Panc1 (cell line): ENCODE results near the gene KIAA1755. TPM values are rescaled to one million over a fixed set of nuclear protein-coding genes. Genes with fewer than 3 reads are reported as not detected.

ENCODE experiments used
- ATAC-seq: fragments of 200-7000 bp; cut with Tn5 transposase; 2 replicates; pipeline ENCODE4 v1.9.1; 2020; ENCODE audit warnings: mild to moderate bottlenecking, moderate library complexity
- BruUV-seq: library from RNA; stranded (reverse); fragments of 400-500 nt; replicated peaks from 2 replicates; lab custom pipeline; 2021; lab: Mats Ljungman, UMichigan
- CTCF ChIA-PET: fragments of 300-600 bp; sonication (Branson Sonifier 250); formaldehyde crosslinking; loops from one replicate; lab custom pipeline; 2022; ENCODE audit warnings: antibody characterized with exemption; lab: Charles Lee
- POLR2A ChIA-PET: fragments of 300-600 bp; sonication (Branson Sonifier 250); formaldehyde crosslinking; loops from one replicate; lab custom pipeline; 2022; ENCODE audit warnings: antibody characterized with exemption; lab: Charles Lee
- DNase-seq: peaks from one replicate; pipeline ENCODE4 v3.0.0-alpha.2; 2010; ENCODE audit warnings: low read depth, low spot score
- H3K27ac ChIP-seq: 2 replicates; pipeline ENCODE4 v1.5.1; 2011; ENCODE audit warnings: mild to moderate bottlenecking, low read length, inconsistent platforms
- H3K27me3 ChIP-seq: fragments of 200-500 bp; sonication (Bioruptor generic); 2 replicates; pipeline ENCODE4 v1.6.0; 2014; ENCODE audit warnings: low read length, inconsistent platforms; ENCODE audit not compliant: control insufficient read depth, insufficient read depth
- H3K36me3 ChIP-seq: fragments of 200-500 bp; sonication (Bioruptor generic); 2 replicates; pipeline ENCODE4 v1.5.1; 2014; ENCODE audit warnings: inconsistent platforms, mild to moderate bottlenecking, low read length, moderate library complexity; ENCODE audit not compliant: control insufficient read depth, insufficient read depth
- H3K4me1 ChIP-seq: 2 replicates; pipeline ENCODE4 v1.5.1; 2011; ENCODE audit warnings: inconsistent platforms, mild to moderate bottlenecking, low read length, moderate library complexity; ENCODE audit not compliant: control insufficient read depth, insufficient read depth
- H3K4me3 ChIP-seq, 2 experiments: 2 replicates each; pipeline ENCODE4 v1.5.1; 2011 to 2012; ENCODE audit warnings: low read depth in 2 of 2, low read length in 2 of 2, mild to moderate bottlenecking in 2 of 2, inconsistent platforms in 1 of 2, moderate library complexity in 1 of 2
- H3K9me3 ChIP-seq: fragments of 200-500 bp; sonication (Bioruptor generic); 2 replicates; pipeline ENCODE4 v1.5.1; 2014; ENCODE audit warnings: low read depth, mild to moderate bottlenecking, inconsistent platforms, low read length, moderate library complexity; ENCODE audit not compliant: control insufficient read depth, insufficient read depth
- POLR2AphosphoS5 ChIP-seq: IDR thresholded peaks from 2 replicates; pipeline ENCODE4 v1.6.1; 2012; ENCODE audit warnings: mild to moderate bottlenecking, low read depth, low read length, moderate library complexity
- SIN3A ChIP-seq: IDR thresholded peaks from 2 replicates; pipeline ENCODE4 v1.6.1; 2012; ENCODE audit warnings: low read depth, mild to moderate bottlenecking, low read length, moderate library complexity, borderline replicate concordance; ENCODE audit not compliant: insufficient read depth
- TCF7L2 ChIP-seq: IDR thresholded peaks from 2 replicates; pipeline ENCODE4 v1.6.1; 2011; ENCODE audit warnings: mild to moderate bottlenecking, low read depth, low read length, inconsistent platforms
- in situ Hi-C: cut with HindIII; loops from 2 replicates; pipeline ENCODE4 v1.10.0; 2016; ENCODE audit warnings: low sequenced_read_pairs, low pct_unique_long_range_greater_than_20kb
- intact Hi-C: fragments of 100-400 bp; cut with micrococcal nuclease; formaldehyde crosslinking; loops from one replicate; pipeline ENCODE4 v1.10.0; 2022; ENCODE audit not compliant: unreplicated experiment
- total RNA-seq: library from RNA; stranded (reverse); gene quantifications from one replicate; pipeline ENCODE4 v1.2.1, GENCODE V29; 2021; ENCODE audit not compliant: unreplicated experiment
- TF ChIP-seq, protein P1 (sequence below): fragments of 450-650 bp; IDR thresholded peaks from 2 replicates; pipeline ENCODE4 v1.5.1; 2017; ENCODE audit warnings: mild to moderate bottlenecking
- TF ChIP-seq, protein P2 (sequence below), 2 experiments: IDR thresholded peaks; 2 replicates each; pipeline ENCODE4 v1.6.1; 2011 to 2012; ENCODE audit warnings: low read depth in 2 of 2, control low read depth in 1 of 2, low read length in 1 of 2, mild to moderate bottlenecking in 1 of 2, moderate library complexity in 1 of 2; ENCODE audit not compliant: insufficient read depth in 1 of 2

The KIAA1755 gene
- total RNA-seq, 1 experiment from 2014 or later, result 0.08 TPM

DNA sequence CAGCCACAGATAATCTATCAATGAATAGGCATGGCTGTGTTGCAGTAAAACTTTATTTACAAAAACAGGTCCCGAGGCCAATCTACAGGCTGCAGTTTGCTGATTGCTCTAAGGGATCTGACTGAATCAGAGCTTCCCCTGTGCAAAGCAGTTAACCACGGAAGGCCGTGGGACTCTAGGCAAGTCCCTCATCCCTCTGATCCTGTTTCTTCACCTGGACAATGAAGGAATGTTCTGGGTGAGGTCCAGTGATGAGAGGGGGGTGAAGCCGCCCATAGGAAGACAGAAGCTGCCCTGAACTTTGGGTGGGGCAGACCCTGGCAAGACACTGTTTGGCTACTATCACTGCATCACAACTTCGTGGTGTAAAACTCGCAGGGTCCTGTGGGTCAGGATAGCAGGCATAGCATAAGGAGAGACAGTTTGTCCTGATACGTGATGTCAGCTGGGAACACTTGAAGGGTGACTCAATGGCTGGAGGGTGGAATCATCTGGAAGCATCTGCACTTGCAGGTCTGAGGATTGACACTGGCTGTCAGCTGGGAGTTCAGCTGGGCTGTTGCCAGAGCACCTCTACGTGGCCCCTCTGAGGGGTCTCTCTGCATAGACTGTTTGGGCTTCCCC lies 62.2 kb downstream of the KIAA1755 start:
- Histone ChIP-seq H3K36me3 (no peaks in the 10 kb centered on the region), H3K27ac (no peak overlapping the region), H3K27me3 (no peaks in the 10 kb centered on the region), H3K4me1 (peaks cover 3% of the 10 kb centered on the region; the same call in 1 of the 2 replicates), H3K9me3 (no peaks in the 10 kb centered on the region), H3K4me3 (no peak overlapping the region)
- no peak for ATAC-seq
- in situ Hi-C loops (no loop called here), intact Hi-C loops (no loop called here)
- ChIA-PET POLR2A (no interaction called here), CTCF (no interaction called here)
- no peak for TF ChIP-seq SIN3A
- TF ChIP-seq, protein P1, sequence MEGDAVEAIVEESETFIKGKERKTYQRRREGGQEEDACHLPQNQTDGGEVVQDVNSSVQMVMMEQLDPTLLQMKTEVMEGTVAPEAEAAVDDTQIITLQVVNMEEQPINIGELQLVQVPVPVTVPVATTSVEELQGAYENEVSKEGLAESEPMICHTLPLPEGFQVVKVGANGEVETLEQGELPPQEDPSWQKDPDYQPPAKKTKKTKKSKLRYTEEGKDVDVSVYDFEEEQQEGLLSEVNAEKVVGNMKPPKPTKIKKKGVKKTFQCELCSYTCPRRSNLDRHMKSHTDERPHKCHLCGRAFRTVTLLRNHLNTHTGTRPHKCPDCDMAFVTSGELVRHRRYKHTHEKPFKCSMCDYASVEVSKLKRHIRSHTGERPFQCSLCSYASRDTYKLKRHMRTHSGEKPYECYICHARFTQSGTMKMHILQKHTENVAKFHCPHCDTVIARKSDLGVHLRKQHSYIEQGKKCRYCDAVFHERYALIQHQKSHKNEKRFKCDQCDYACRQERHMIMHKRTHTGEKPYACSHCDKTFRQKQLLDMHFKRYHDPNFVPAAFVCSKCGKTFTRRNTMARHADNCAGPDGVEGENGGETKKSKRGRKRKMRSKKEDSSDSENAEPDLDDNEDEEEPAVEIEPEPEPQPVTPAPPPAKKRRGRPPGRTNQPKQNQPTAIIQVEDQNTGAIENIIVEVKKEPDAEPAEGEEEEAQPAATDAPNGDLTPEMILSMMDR, result no peak
- TF ChIP-seq POLR2AphosphoS5, result no peak
- TF ChIP-seq TCF7L2, result no peak
- TF ChIP-seq, protein P2, sequence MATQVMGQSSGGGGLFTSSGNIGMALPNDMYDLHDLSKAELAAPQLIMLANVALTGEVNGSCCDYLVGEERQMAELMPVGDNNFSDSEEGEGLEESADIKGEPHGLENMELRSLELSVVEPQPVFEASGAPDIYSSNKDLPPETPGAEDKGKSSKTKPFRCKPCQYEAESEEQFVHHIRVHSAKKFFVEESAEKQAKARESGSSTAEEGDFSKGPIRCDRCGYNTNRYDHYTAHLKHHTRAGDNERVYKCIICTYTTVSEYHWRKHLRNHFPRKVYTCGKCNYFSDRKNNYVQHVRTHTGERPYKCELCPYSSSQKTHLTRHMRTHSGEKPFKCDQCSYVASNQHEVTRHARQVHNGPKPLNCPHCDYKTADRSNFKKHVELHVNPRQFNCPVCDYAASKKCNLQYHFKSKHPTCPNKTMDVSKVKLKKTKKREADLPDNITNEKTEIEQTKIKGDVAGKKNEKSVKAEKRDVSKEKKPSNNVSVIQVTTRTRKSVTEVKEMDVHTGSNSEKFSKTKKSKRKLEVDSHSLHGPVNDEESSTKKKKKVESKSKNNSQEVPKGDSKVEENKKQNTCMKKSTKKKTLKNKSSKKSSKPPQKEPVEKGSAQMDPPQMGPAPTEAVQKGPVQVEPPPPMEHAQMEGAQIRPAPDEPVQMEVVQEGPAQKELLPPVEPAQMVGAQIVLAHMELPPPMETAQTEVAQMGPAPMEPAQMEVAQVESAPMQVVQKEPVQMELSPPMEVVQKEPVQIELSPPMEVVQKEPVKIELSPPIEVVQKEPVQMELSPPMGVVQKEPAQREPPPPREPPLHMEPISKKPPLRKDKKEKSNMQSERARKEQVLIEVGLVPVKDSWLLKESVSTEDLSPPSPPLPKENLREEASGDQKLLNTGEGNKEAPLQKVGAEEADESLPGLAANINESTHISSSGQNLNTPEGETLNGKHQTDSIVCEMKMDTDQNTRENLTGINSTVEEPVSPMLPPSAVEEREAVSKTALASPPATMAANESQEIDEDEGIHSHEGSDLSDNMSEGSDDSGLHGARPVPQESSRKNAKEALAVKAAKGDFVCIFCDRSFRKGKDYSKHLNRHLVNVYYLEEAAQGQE (IDR thresholded peaks at IDR 0.05; ENCODE audit: insufficient read depth in 1 of 2, low read depth in 2 of 2, low read length in 1 of 2), result no peak
- DNase-seq, result no peak
- BruUV-seq, result no TSS peak

DNA sequence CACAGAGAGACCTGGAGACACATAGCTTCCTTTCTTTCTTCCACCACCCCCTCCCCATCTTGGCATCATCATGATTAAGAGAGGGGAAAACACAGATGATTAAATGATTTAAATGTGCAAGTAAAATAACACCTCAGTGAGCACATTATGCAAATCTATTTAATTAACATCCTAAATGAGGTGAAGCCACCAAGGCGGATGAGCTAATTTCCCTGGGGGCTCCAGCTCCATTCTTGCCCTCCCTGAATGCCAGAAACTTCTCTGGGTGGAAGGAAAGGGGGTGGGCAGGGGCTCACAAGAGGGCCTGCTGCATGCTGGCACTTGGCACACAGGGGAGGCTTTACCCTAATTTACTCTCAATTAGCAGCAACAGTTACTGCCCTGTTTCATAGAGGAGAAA lies 62.9 kb downstream of the KIAA1755 start:
- Histone ChIP-seq H3K4me1 (peaks cover 3% of the 10 kb centered on the region; the same call in 1 of the 2 replicates), H3K36me3 (no peaks in the 10 kb centered on the region), H3K4me3 (no peak overlapping the region), H3K27me3 (no peaks in the 10 kb centered on the region), H3K27ac (no peak overlapping the region), H3K9me3 (no peaks in the 10 kb centered on the region)
- TF ChIP-seq, protein P2 (IDR thresholded peaks at IDR 0.05; ENCODE audit: insufficient read depth in 1 of 2, low read depth in 2 of 2, low read length in 1 of 2), result no peak
- TF ChIP-seq, protein P1, result no peak
- TF ChIP-seq TCF7L2, result no peak
- ATAC-seq (no peak), DNase-seq (no peak)
- POLR2A ChIA-PET, result no interaction called here
- CTCF ChIA-PET, result no interaction called here
- BruUV-seq, result no TSS peak
- intact Hi-C loops, result no loop called here
- in situ Hi-C loops, result no loop called here
